GM23248 (cell line): ENCODE data around the gene AP3B1.

Source experiments
- EZH2 ChIP-seq: fragments of 200-600 bp; sonication (generic); IDR thresholded peaks from 2 replicates; pipeline ENCODE4 v1.6.1; 2018; ENCODE audit warnings: antibody characterized with exemption, mild to moderate bottlenecking; ENCODE audit not compliant: insufficient read depth, poor library complexity, severe bottlenecking
- EZH2phosphoT487 ChIP-seq: fragments of 200-600 bp; sonication (generic); IDR thresholded peaks from 2 replicates; pipeline ENCODE4 v1.6.1; 2018; ENCODE audit warnings: antibody characterized with exemption, moderate library complexity, mild to moderate bottlenecking, low read depth; ENCODE audit not compliant: insufficient read depth

DNA sequence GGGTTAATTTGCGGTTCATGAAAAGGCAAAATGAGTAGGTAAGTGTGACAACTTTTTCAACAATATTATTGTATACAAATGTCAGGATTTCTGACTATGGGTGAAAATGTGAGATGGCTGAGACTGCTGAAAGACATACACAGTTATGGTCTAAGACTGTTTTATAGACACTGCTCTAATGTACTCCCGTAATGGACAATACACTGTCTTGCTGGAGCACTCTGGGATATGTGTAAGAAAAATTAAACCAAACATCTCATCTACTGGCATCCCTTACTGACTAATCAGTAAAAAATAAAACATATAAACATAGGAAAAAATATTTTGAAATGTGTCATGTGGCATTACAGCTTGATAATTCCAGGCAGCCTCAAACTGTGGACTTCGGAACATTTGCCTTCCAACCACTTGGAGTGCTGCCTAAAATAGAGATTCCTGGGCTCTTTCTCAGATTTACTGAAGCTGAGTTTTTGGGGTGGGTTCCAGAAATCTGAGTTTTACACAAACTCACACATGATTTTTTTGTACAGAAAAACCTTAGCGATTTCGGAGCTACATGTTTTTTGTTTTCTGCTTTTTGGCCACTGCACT is 284.5 kb downstream of the AP3B1 start:
- TF ChIP-seq EZH2 (no peak), EZH2phosphoT487 (no peak)
